Activated T-helper 2 cell treated with anti-CD3 and anti-CD28 coated beads, Interferon-gamma antibody, Interleukin-2, Interleukin-4, amounts not matched to agents 10 μg/mL and 5 μg/mL and 100 μg/mL, durations not matched to agents 14 hours and 24 hours and 36 hours (primary cell): ENCODE data around the gene GNB5. TPM values are rescaled to one million over a fixed set of nuclear protein-coding genes. Genes with fewer than 3 reads are reported as not detected.
A peak's percentile ranks its signal among the peaks of the same experiment; 100 is the strongest.

Experiments
- DNase-seq: peaks from one replicate; pipeline ENCODE4 v3.0.0; 2021; ENCODE audit warnings: low spot score
- H3K27ac Mint-ChIP-seq: one replicate; pipeline ENCODE4 v1.8.0; 2021; ENCODE audit warnings: mixed read lengths
- H3K27me3 Mint-ChIP-seq: one replicate; pipeline ENCODE4 v1.8.0; 2021; ENCODE audit warnings: low read depth, mixed read lengths
- H3K36me3 Mint-ChIP-seq: one replicate; pipeline ENCODE4 v1.8.0; 2021; ENCODE audit warnings: low read depth, mixed read lengths
- H3K4me1 Mint-ChIP-seq: one replicate; pipeline ENCODE4 v1.8.0; 2021; ENCODE audit warnings: low read depth, mixed read lengths
- H3K4me3 Mint-ChIP-seq: one replicate; pipeline ENCODE4 v1.8.0; 2021; ENCODE audit warnings: low read depth, mild to moderate bottlenecking, moderate library complexity, mixed read lengths
- H3K9me3 Mint-ChIP-seq: one replicate; pipeline ENCODE4 v1.8.0; 2021; ENCODE audit warnings: mixed read lengths
- intact Hi-C: fragments of 100-400 bp; cut with micrococcal nuclease; formaldehyde crosslinking; loops from one replicate; pipeline ENCODE4 v1.15.1; 2023
- total RNA-seq: library from RNA; stranded (reverse); gene quantifications from 2 replicates; pipeline ENCODE4 v1.2.3, GENCODE V29; 2022

Gene GNB5
- total RNA-seq, 1 donor from 2014 or later: 25.8 TPM

DNA sequence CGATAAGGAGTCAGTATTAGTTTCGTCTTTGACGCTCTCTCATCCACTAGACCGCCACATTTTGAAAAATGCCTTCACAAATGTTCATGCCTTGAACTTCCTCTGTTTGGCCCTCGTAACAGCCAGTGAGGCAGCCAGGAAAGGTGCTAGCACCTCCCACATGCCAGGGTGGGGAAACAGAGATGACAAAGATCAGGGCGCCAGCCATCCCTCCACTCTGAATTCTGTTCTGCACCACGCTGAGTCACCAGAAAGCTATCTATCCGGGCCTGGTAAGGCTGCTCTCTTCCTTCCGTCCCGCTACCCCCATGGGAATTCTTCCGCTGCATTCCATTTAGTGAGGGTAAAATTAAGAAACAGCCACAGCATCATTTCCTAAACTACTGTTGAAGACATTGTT is 47.3 kb downstream of the GNB5 start:
- intact Hi-C loops: no loop called here
- Mint-ChIP-seq H3K36me3 (peaks cover 23% of the 10 kb centered on the region), H3K27me3 (no peaks in the 10 kb centered on the region), H3K9me3 (no peaks in the 10 kb centered on the region), H3K27ac (no peak overlapping the region), H3K4me1 (peaks cover 6% of the 10 kb centered on the region), H3K4me3 (no peak overlapping the region)
- no peak for DNase-seq

DNA sequence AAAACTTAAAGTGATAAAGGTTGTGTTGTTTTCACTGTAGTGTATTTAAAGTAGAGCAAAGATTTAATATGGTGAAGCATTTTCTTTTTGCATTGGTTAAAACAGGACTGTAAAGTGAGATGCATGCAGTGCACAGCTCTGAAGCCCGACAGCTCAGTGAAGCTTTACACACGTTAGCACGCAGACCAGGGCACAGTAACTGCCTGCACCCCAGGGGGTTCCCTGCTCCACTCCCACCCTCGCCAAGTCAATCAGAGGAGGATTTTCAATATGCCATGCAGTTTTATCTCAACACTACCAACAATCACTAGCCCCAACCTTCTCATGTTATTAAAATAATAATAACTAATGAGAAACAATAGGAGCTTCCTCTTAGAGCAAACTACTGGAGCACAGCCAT is 50.5 kb downstream of the GNB5 start:
- H3K36me3 Mint-ChIP-seq: peaks cover 12% of the 10 kb centered on the region
- no peaks in the 10 kb centered on the region for H3K9me3 Mint-ChIP-seq
- H3K27ac Mint-ChIP-seq: no peak overlapping the region
- intact Hi-C loops: no loop called here
- DNase-seq: no peak
- no peak overlapping the region for H3K4me3 Mint-ChIP-seq
- H3K4me1 Mint-ChIP-seq: peaks cover 18% of the 10 kb centered on the region
- no peaks in the 10 kb centered on the region for H3K27me3 Mint-ChIP-seq

DNA sequence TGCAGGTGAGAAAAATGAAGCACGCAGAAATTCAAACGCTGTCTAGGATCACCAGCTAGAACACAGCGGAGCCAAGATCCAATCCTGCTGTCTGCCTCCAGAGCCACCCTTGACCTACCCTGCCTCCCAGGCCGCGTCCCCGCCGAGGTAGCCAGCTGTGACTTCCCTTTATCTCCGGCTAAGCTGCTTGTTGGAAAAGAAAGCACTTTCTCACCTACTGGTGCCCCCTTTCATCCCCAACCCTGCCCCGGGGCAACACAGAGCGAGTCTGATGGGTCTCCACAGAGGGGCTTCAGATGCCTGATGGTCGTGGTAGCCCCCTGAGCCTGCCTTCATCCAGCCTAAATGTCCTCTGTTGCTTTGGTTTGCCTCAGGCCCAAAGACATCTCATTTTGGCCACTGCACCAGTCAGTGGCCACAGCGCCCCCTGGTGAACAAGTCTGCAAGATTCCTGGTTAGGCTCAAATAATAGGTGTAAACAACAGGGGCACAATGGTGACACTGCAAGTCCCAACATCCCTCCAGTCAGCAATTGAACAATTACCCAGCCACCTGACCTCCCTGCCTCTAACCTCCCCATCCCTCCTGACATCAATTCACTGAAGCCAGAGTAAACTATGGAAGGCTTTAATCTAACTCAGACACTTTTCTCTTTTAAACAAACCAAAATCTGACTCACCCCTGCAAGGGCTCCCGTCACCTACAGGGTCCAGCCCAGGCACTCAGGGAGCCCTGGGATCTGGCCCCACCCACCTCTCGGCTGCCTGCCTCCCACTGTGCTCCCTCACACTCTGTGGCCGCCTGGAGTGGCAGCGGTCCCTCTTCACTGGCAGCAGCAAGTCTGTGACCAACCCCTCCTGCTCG is 51.4 kb downstream of the GNB5 start:
- Mint-ChIP-seq H3K27me3 (no peaks in the 10 kb centered on the region), H3K4me1 (peaks cover 20% of the 10 kb centered on the region), H3K9me3 (no peaks in the 10 kb centered on the region), H3K4me3 (no peak overlapping the region), H3K27ac (peak overlapping the region; percentile 55), H3K36me3 (peaks cover 12% of the 10 kb centered on the region)
- peak; percentile 56 for DNase-seq
- intact Hi-C loops: no loop called here

DNA sequence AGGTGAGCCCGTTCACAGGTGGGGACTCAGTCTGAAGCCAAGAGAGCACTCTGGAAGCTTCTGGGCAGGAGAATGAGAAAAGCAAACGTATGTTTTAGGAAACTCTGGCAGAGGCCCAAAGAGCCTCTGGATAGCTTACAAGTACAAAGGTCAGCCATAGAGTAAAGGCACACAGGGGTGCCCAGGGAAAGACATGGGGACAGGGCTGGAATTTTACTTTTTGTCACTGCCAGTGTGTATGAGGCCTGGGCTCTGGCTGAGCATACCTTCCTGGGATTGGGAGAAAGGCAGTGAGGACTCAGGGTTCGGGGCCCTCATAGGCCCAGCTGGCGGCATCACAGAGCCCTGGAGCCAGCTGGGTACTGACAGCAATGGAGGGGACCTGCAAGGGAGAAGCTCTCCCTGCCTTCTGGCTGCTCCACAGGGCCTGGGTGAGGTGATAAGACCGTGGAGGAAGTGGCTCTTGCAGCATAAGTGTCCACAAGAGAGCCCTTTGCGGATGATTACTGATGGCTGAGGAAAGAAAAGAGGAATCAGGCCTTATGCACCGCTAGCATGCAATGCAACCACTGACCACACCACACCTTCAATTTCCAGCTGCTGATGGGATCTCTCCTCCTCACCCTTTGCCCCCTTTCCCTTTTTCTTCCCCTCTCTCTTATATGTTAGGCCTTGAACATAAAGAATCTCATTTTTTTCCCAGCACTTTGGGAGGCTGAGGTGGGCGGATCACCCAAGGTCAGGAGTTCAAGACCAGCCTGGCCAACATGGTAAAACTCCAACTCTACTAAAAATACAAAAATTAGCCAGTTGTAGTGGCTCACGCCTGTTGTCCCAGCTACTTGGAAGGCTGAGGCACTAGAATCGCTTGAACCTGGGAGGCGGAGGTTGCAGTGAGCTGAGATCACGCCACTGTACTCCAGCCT is 53.5 kb downstream of the GNB5 start:
- no peak for DNase-seq
- Mint-ChIP-seq H3K4me1 (peaks cover 20% of the 10 kb centered on the region), H3K36me3 (peaks cover 24% of the 10 kb centered on the region), H3K4me3 (no peak overlapping the region), H3K27me3 (no peaks in the 10 kb centered on the region), H3K9me3 (no peaks in the 10 kb centered on the region), H3K27ac (no peak overlapping the region)
- intact Hi-C loops: loop anchor here (1.0 kb wide), 1 partner anchor 155 kb away; no protein-coding TSS in a partner anchor

DNA sequence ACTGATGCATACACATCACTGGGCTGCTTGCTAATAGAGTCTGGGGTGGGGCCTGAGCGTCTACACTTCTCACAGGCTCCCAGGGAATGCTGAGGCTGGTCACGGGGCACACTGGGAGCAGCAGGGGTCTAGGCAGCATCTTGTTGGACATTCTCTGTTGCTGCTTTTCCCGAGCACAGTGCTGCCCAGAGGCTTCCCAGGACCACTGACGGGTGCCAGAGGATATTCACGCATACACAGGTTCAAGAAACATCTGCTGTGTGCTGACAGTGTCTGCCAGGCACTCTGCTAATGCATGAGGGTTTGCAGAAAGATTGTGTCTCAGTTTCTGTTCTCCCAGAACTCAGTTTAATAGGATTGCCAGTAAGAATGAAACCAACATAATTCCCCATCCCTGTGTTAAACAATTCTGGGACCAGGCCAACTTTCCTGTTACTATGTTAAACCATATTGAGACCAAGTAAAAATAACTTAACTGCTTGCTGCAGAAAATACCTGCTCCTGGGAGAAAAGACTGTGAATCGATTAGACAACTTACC is 54.7 kb downstream of the GNB5 start:
- peaks cover 20% of the 10 kb centered on the region for H3K4me1 Mint-ChIP-seq
- no peak for DNase-seq
- H3K27ac Mint-ChIP-seq: no peak overlapping the region
- no peak overlapping the region for H3K4me3 Mint-ChIP-seq
- intact Hi-C loops: no loop called here
- no peaks in the 10 kb centered on the region for H3K9me3 Mint-ChIP-seq
- no peaks in the 10 kb centered on the region for H3K27me3 Mint-ChIP-seq
- peaks cover 25% of the 10 kb centered on the region for H3K36me3 Mint-ChIP-seq

DNA sequence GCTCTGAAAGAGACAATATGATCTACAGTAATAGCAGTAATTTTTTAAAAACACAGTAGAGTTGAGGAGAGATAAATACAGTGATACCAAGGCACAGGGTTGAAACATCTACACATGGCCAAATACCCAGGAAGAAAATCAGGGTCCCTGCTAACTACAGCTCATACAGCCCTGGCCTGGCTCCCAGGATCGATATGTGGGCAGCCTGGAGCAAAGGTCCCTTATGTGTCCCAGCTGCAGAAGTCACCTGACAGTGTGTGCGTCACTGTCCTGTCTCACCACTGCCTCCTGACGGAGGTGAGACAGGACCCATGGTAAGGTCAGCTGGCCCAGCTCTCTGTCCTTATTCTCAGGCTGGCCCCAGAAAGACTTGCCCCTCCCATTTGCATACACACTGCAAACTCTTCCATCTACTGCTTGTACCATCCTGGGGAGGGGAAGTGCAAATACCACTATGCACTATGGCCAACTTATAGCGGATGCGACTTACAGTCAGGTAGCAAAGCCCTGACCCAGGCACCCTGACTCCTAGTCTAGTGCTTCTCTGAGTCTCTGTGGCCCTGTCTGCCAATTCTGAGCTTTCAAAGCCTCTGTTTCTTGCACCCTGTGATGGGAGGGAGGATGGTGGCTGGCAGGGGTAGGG is 56.6 kb downstream of the GNB5 start:
- H3K27ac Mint-ChIP-seq: no peak overlapping the region
- H3K4me3 Mint-ChIP-seq: no peak overlapping the region
- no peaks in the 10 kb centered on the region for H3K9me3 Mint-ChIP-seq
- no peak for DNase-seq
- H3K27me3 Mint-ChIP-seq: no peaks in the 10 kb centered on the region
- peaks cover 27% of the 10 kb centered on the region for H3K36me3 Mint-ChIP-seq
- peaks cover 15% of the 10 kb centered on the region for H3K4me1 Mint-ChIP-seq
- intact Hi-C loops: no loop called here

DNA sequence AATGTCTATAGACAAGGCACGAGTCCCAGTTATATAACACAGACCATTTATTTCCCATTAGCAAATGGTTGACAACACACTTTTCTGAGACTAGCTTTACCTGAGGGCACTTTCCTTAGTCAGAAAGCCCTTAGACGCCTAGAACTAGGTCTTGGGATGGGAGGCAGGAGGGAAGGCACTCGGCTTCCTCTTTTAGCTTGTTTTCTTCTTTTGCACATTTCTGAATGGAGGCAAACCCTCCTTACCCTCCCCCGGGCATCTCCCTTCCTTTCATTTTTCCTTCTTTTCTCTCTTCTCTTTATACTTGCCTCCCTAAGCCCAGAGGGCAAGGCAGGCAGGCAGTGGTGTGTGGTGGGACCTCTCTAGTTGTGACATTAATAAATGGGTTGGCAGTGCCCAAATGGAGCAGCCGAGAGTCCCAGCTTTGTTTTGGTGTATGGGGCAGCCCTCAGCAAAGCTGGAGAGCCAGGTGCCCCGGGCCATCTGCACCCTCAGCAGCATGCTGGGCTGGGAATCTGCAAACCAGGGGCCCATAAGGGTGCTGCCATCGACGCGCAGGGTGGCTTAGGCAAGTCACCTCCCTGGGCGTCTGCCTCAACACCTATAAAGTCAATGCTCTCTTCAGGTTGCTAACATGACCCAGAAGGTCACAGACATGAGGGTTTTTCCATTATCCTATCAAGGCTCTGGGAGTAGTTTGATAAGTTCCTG is 57.5 kb downstream of the GNB5 start:
- H3K36me3 Mint-ChIP-seq: peaks cover 26% of the 10 kb centered on the region

DNA sequence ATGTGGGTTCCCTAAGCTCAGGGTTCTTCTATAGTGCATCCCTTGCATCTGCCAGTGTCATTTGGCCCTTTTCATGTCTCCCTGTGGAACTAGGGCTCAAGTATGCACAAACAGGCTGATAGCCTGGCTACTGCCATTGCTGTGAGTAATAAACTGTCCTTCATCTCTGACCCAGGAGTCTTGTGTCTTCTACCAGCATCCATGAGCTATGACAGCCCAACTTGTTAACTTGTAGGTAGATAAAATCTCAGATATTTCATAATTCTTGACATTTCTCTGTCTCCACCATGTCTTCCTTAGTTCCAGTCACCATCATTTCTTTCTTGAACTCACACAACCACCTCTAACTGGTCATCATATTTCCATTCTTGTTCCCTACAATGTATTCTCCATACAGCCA is 59.1 kb downstream of the GNB5 start:
- Mint-ChIP-seq H3K27ac (no peak overlapping the region), H3K4me1 (peaks cover 11% of the 10 kb centered on the region), H3K4me3 (no peak overlapping the region), H3K9me3 (no peaks in the 10 kb centered on the region), H3K27me3 (no peaks in the 10 kb centered on the region), H3K36me3 (peaks cover 29% of the 10 kb centered on the region)
- intact Hi-C loops: no loop called here
- no peak for DNase-seq

More for the DNA sequence above, 57.5 kb downstream of the GNB5 start:
- Mint-ChIP-seq H3K27ac (no peak overlapping the region), H3K9me3 (no peaks in the 10 kb centered on the region), H3K4me3 (no peak overlapping the region), H3K4me1 (peaks cover 14% of the 10 kb centered on the region), H3K27me3 (no peaks in the 10 kb centered on the region)
- intact Hi-C loops: no loop called here
- DNase-seq: no peak

DNA sequence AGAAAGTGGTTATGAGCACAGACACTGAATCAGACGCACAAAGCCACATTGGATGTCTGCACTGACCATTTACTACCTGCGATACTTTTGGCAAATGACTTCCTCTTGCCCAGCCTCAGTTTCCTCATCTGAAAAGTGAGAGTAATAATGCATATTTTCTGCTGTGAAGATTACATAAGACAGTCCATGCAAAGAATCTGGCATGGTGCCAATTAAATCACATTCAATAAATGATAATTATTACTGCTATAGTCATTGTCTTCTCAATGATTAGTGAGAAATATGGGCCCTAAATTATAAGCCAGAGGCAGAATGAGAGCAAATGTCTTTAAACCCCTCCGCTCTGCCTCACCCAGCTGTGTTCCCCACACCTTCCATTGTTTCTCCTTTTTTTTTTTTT is 62.6 kb downstream of the GNB5 start:
- Mint-ChIP-seq H3K9me3 (no peaks in the 10 kb centered on the region), H3K4me3 (no peak overlapping the region), H3K27ac (no peak overlapping the region), H3K4me1 (peaks cover 6% of the 10 kb centered on the region), H3K27me3 (no peaks in the 10 kb centered on the region), H3K36me3 (peaks cover 20% of the 10 kb centered on the region)
- intact Hi-C loops: no loop called here
- DNase-seq: no peak

DNA sequence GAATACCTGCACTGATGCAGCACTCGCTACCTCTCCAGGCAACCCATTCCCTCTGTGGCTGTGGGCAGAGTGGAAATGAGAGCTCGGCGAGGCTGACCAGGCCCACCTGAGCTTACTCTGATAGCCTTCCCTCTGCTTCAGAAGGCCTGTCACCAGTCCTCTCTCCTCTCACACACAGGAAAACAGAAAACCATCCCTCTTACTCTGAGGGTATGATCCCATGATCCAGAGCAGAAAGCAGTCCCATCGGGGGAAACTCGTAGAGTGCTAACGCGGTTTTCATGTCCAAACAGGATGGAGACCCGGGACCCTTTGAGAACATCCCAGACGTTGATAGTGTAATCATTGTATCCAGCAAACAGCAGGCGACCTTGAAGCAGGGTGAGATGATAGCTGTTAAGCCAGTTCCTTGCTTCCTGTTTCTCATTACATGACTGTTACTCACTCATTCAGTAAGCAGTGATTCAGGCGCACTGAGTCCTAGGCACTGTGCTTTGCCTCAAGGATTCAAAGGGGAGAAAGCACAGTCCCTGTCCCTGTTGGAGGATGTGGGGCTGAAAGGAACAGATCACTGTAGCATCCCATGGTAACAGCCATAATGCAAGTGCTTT is 66.8 kb downstream of the GNB5 start:
- intact Hi-C loops: no loop called here
- H3K36me3 Mint-ChIP-seq: peaks cover 15% of the 10 kb centered on the region
- no peak for DNase-seq
- no peak overlapping the region for H3K27ac Mint-ChIP-seq
- H3K4me3 Mint-ChIP-seq: no peak overlapping the region
- H3K9me3 Mint-ChIP-seq: no peaks in the 10 kb centered on the region
- H3K27me3 Mint-ChIP-seq: no peaks in the 10 kb centered on the region
- peaks cover 6% of the 10 kb centered on the region for H3K4me1 Mint-ChIP-seq

DNA sequence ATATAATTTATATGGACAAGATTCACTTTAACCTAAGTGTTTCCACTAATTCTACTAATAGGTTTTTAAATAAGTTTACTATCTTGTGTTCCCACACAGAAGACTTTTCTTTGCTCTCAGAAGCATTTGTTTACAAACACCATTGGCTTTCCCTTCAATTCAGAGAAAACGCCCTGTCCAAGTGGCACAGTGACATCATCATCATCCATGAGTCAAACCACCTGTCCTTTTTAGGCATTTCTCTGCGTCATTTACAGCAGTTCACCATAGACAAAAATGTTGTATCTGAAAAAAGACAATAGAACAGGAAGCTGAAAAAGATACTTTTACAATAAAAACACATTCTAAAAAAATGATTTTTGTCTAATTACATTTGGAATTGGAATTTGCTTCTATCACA is 69.3 kb downstream of the GNB5 start:
- Mint-ChIP-seq H3K4me1 (peaks cover 6% of the 10 kb centered on the region), H3K27ac (no peak overlapping the region), H3K27me3 (no peaks in the 10 kb centered on the region), H3K9me3 (no peaks in the 10 kb centered on the region), H3K36me3 (peaks cover 9% of the 10 kb centered on the region), H3K4me3 (no peak overlapping the region)
- intact Hi-C loops: no loop called here
- no peak for DNase-seq

DNA sequence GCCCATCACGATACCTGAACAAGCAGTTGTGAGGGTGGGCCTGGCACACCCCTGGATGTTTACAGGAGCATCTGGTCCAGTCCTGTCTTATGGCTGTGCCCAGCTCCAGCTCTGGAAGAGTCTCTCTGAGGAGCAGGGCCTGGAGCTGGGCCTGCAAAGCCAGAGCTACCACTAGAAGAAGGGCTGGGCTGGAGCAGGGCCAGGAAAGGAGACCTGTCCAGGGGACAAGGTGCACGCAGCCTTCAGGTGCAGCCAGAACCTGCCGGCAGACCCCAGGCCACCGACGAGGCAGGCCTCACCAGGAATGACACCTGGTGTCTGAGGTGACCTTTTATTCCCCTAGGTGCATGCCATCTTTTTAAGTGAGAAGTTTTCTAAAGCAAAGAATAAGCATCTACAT is 70.2 kb downstream of the GNB5 start:
- H3K4me3 Mint-ChIP-seq: no peak overlapping the region
- DNase-seq: no peak
- peaks cover 11% of the 10 kb centered on the region for H3K4me1 Mint-ChIP-seq
- H3K27me3 Mint-ChIP-seq: no peaks in the 10 kb centered on the region
- peaks cover 9% of the 10 kb centered on the region for H3K36me3 Mint-ChIP-seq
- no peaks in the 10 kb centered on the region for H3K9me3 Mint-ChIP-seq
- intact Hi-C loops: no loop called here
- no peak overlapping the region for H3K27ac Mint-ChIP-seq
